Mammary microvascular endothelial cell (primary cell): ENCODE measurements around the gene CLEC7A. TPM values are rescaled to one million over a fixed set of nuclear protein-coding genes. Genes with fewer than 3 reads are reported as not detected.

Experiments
- total RNA-seq: library from RNA; depleted of rRNA; stranded (reverse); fragments of >200 nt; gene quantifications from 2 replicates; pipeline ENCODE4 v1.2.3, GENCODE V29; 2015

Gene CLEC7A
- not detected in 2 replicates for total RNA-seq

DNA sequence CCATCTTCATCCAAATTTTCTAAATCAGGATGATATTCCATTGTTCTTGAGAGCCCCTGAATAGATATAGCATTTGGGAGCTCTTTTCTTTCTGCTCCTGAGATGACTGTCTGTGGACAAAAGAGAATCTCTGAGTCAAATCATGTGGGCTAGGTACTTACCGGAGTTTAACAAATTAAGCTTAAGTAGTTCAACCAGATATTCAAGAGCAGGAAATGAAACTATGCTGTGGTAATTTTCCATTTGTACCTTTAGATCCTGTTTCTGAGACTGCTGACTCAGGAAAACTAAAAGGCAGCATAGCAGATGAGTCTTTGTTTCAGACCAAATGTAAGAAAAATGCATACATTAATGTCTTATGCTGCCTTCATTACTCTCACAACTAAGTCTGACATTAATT lies at the start of gene CLEC7A:
Gene CLEC7A (minus strand): TSS at position 158 of the 400 bp plus-strand sequence. CDS start 117 bp downstream, at position 41.

GRCh38 chr12:10178821-10179220 lies 48.8 kb upstream of the CLEC7A start, which contains the start of gene TMEM52B:
TMEM52B (plus strand) TSS chr12:10179032; CDS start chr12:10179575, 543 bp downstream.

DNA sequence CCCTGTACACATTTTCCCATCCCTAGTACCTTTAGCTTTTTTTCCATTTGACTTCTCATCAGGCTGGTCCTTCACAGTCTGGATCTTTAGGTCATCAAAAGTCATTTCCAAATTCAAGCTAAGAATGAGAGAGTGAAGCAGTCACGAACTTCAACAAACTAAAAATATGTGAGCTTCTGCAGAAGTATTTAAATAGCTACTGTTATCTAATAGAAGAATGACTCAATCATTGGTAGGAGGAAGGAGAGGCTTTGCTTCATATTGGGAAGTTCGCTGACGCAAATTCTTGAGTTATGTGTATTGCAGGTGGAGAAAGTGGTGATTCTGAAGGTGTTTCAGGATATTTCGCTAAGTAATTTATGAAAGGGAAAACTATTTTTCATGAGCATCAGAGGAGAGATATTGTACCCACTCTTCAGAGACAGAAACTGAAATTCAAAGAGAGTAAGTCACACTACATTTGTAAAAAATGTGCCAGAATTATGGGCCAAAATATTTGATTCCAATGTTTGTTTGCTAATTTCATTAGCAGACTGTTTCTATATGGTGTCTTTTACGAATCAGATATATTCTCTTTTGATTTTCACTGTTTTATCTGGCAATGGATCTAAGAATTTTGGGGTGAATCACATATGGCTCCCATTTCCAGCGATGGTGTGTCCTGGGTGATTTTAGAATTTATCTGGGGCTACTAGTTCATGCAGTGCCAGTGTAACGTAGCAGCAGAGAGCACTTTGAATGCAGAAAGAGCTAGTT lies 42.2 kb upstream of the CLEC7A start, which contains the start of gene OLR1:
Gene OLR1 (minus strand): TSS at position 160 of the 756 bp plus-strand sequence. CDS start 55 bp downstream, at position 105.

DNA sequence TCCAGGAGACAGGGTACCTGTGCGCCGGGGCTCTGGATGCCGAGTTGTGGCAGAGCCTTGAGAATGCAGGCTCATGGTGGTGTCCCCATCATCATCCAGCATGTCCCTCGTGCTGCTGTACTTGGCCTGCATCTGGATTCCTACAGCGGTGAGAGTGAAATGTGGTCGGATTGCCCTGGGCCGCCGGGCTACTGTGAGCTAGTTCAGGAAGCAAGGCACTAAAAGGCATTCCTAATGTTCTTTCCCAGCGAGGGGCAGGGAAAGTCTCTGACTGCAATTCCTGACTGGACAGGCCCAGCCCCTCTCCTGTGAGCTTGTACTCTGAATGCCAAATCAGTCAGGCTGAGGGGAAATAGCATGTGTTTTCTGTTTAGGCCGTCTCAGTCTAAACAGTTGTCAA lies 31.2 kb downstream of the CLEC7A start, which contains the start of gene CLEC1A:
Gene CLEC1A (minus strand): TSS at position 195 of the 400 bp plus-strand sequence. CDS start 63 bp downstream, at position 132.

Other genes starting within 250 kb of the CLEC7A start
- not detected in 2 replicates for gene KLRF2, start 248.7 kb downstream of the CLEC7A start, total RNA-seq
- gene CLEC2A, start 197.8 kb downstream of the CLEC7A start, total RNA-seq = not detected in 2 replicates
- not detected in 2 replicates for gene CLEC12A, start 158.8 kb downstream of the CLEC7A start, total RNA-seq
- gene CLEC1B, start 131.1 kb downstream of the CLEC7A start, total RNA-seq = not detected in 2 replicates
- gene CLEC12B, start 119.6 kb downstream of the CLEC7A start, total RNA-seq = 1.3 TPM in 1 of 2 replicates, not detected in the other
- not detected in 2 replicates for gene CLEC9A, start 99.5 kb downstream of the CLEC7A start, total RNA-seq
- gene CLEC1A, start 31.2 kb downstream of the CLEC7A start, total RNA-seq = 21.0 and 33.7 TPM in 2 replicates
- gene OLR1, start 41.9 kb upstream of the CLEC7A start, total RNA-seq = not detected in 2 replicates
- not detected in 2 replicates for gene TMEM52B, start 48.8 kb upstream of the CLEC7A start, total RNA-seq
- gene GABARAPL1, start 82.7 kb upstream of the CLEC7A start, total RNA-seq = 27.2 and 29.2 TPM in 2 replicates
- gene KLRD1, start 177.7 kb upstream of the CLEC7A start, total RNA-seq = not detected in 2 replicates